CD14-positive monocyte (primary cell): ENCODE results near the gene ELOVL6. TPM values are rescaled to one million over a fixed set of nuclear protein-coding genes. Genes with fewer than 3 reads are reported as not detected.

Experiments
- DNase-seq, 3 donors: peaks; one replicate each; pipeline ENCODE4 v3.0.0-alpha.2; 2011 to 2022
- H2AFZ ChIP-seq: 2 replicates; pipeline ENCODE4 v1.6.0; 2012; ENCODE audit warnings: mild to moderate bottlenecking, low read depth, low read length, inconsistent platforms; ENCODE audit not compliant: insufficient read depth, poor library complexity, severe bottlenecking
- H3K27ac ChIP-seq, 2 donors: 1 replicate in 1 of 2; 2 replicates in 1 of 2; pipeline ENCODE4 v1.5.1; 2012 to 2013; ENCODE audit warnings: low read length in 2 of 2, control low read depth in 1 of 2, inconsistent platforms in 1 of 2, low read depth in 1 of 2, mild to moderate bottlenecking in 1 of 2
- H3K27me3 ChIP-seq, 2 donors: one replicate each; pipeline versions ENCODE4 v1.6.0 to v1.6.1; 2011 to 2013; ENCODE audit warnings: low read length in 2 of 2; ENCODE audit not compliant: control insufficient read depth in 2 of 2, insufficient read depth in 2 of 2
- H3K36me3 ChIP-seq, 2 donors: replicated peaks in 1 of 2; 1 replicate in 1 of 2; 2 replicates in 1 of 2; pipeline versions ENCODE4 v1.5.1 to v1.6.1; 2012 to 2013; ENCODE audit warnings: low read length in 2 of 2, control low read depth in 1 of 2, inconsistent platforms in 1 of 2, mild to moderate bottlenecking in 1 of 2; ENCODE audit not compliant: insufficient read depth in 2 of 2, control insufficient read depth in 1 of 2
- H3K4me1 ChIP-seq, 2 donors: 1 replicate in 1 of 2; 2 replicates in 1 of 2; pipeline versions ENCODE4 v1.5.1 to v1.6.1; 2012 to 2013; ENCODE audit warnings: low read length in 2 of 2, control low read depth in 1 of 2, inconsistent platforms in 1 of 2, mild to moderate bottlenecking in 1 of 2, moderate library complexity in 1 of 2; ENCODE audit not compliant: insufficient read depth in 2 of 2, control insufficient read depth in 1 of 2
- H3K4me2 ChIP-seq: replicated peaks from 2 replicates; pipeline ENCODE3; 2012; ENCODE audit warnings: low read length, moderate library complexity, mild to moderate bottlenecking; ENCODE audit not compliant: poor library complexity, severe bottlenecking; ENCODE audit errors: extremely low read depth
- H3K4me3 ChIP-seq, 3 experiments: fragments of 200-600 bp in 1 of 3; sonication (generic) in 1 of 3; replicated peaks in 1 of 3; 1 replicate in 2 of 3; 2 replicates in 1 of 3; pipeline ENCODE4 v1.5.1; 2011 to 2013; ENCODE audit warnings: low read length in 3 of 3, mild to moderate bottlenecking in 3 of 3, control low read depth in 2 of 3, low read depth in 2 of 3, inconsistent platforms in 1 of 3, moderate library complexity in 1 of 3
- H3K79me2 ChIP-seq: 2 replicates; pipeline ENCODE4 v1.6.0; 2012; ENCODE audit warnings: mild to moderate bottlenecking, control low read depth, inconsistent platforms, low read length, moderate library complexity; ENCODE audit not compliant: insufficient read depth
- H3K9ac ChIP-seq: 2 replicates; pipeline ENCODE4 v1.6.0; 2017; ENCODE audit warnings: low read length, mild to moderate bottlenecking; ENCODE audit not compliant: insufficient read depth, poor library complexity, severe bottlenecking
- H3K9me3 ChIP-seq, 2 donors: replicated peaks in 1 of 2; 1 replicate in 1 of 2; 2 replicates in 1 of 2; pipeline versions ENCODE4 v1.5.1 to v1.6.1; 2012 to 2013; ENCODE audit warnings: low read length in 2 of 2, control low read depth in 1 of 2; ENCODE audit not compliant: control insufficient read depth in 1 of 2, insufficient read depth in 1 of 2
- H4K20me1 ChIP-seq: 2 replicates; pipeline ENCODE4 v1.6.0; 2012; ENCODE audit warnings: mild to moderate bottlenecking, low read length, control low read depth, moderate library complexity; ENCODE audit not compliant: insufficient read depth
- H3K27ac Mint-ChIP-seq, 7 donors: one replicate each; pipeline ENCODE4 v1.8.0; 2020; ENCODE audit warnings: mild to moderate bottlenecking in 7 of 7, mixed read lengths in 7 of 7, moderate library complexity in 6 of 7, inconsistent platforms in 2 of 7
- H3K27me3 Mint-ChIP-seq, 3 donors: one replicate each; pipeline ENCODE4 v1.8.0; 2021 to 2022; ENCODE audit warnings: low read depth in 3 of 3, mild to moderate bottlenecking in 3 of 3, mixed read lengths in 3 of 3, moderate library complexity in 3 of 3, inconsistent platforms in 1 of 3
- H3K36me3 Mint-ChIP-seq, 2 donors: one replicate each; pipeline ENCODE4 v1.8.0; 2020; ENCODE audit warnings: mixed read lengths in 2 of 2, inconsistent platforms in 1 of 2, mild to moderate bottlenecking in 1 of 2
- H3K4me1 Mint-ChIP-seq: one replicate; pipeline ENCODE4 v1.8.0; 2020; ENCODE audit warnings: mild to moderate bottlenecking, mixed read lengths
- H3K4me3 Mint-ChIP-seq, 2 donors: one replicate each; pipeline ENCODE4 v1.8.0; 2020; ENCODE audit warnings: mild to moderate bottlenecking in 2 of 2, mixed read lengths in 2 of 2, moderate library complexity in 1 of 2
- H3K9me3 Mint-ChIP-seq, 7 donors: one replicate each; pipeline ENCODE4 v1.8.0; 2020 to 2022; ENCODE audit warnings: mixed read lengths in 7 of 7, mild to moderate bottlenecking in 6 of 7, moderate library complexity in 6 of 7, inconsistent platforms in 2 of 7
- CTCF ChIP-seq: fragments of 200-600 bp; IDR thresholded peaks from one replicate; pipeline ENCODE4 v1.8.0; 2022; ENCODE audit warnings: antibody characterized with exemption, mild to moderate bottlenecking
- WGBS: methylation state at CpG from one replicate; pipeline ENCODE4 v1.1.5; 2013; ENCODE audit warnings: missing lambda C conversion rate; ENCODE audit not compliant: insufficient coverage; 5-methylcytosine and 5-hydroxymethylcytosine counted together
- intact Hi-C, 2 donors: fragments of 100-400 bp; cut with micrococcal nuclease; formaldehyde crosslinking; loops; one replicate each; pipeline versions ENCODE4 v1.15.0 to v1.15.1; 2023
- polyA plus RNA-seq, 3 donors: library from polyadenylated mRNA; depleted of rRNA in 1 of 3; unstranded in 2 of 3; stranded (reverse) in 1 of 3; fragments of 300-500 nt in 2 of 3; fragments of >200 nt in 1 of 3; fragmentation: Illumina TruSeq in 2 of 3; gene quantifications; 1 replicate in 2 of 3; 2 replicates in 1 of 3; pipeline ENCODE4 v1.2.3, GENCODE V29; 2012 to 2021

The ELOVL6 gene
- polyA plus RNA-seq, 3 donors = 0.11 to 0.19 TPM; not detected in 1

GRCh38 chr4:110163327-110164069 lies 34.9 kb downstream of the ELOVL6 start:
- no peak overlapping the region for H3K9ac ChIP-seq
- TF ChIP-seq CTCF = no peak
- H4K20me1 ChIP-seq = no peaks in the 10 kb centered on the region
- WGBS = 86% methylated on average over 1 of the region's 4 CpGs
- no peak for DNase-seq
- Mint-ChIP-seq H3K4me3 (no peak overlapping the region), H3K4me1 (peaks cover 8% of the 10 kb centered on the region), H3K36me3 (no peaks in the 10 kb centered on the region), H3K9me3 (no peaks in the 10 kb centered on the region), H3K27me3 (no peaks in the 10 kb centered on the region), H3K27ac (no peak overlapping the region)
- H3K27me3 ChIP-seq = no peaks in the 10 kb centered on the region
- H3K4me3 ChIP-seq = no peak overlapping the region
- no peaks in the 10 kb centered on the region for H3K79me2 ChIP-seq
- no peak overlapping the region for H3K4me2 ChIP-seq
- no peak overlapping the region for H3K27ac ChIP-seq
- no peak overlapping the region for H2AFZ ChIP-seq
- H3K36me3 ChIP-seq = no peaks in the 10 kb centered on the region
- H3K9me3 ChIP-seq = no peaks in the 10 kb centered on the region
- intact Hi-C loops = no loop called here
- H3K4me1 ChIP-seq = no peaks in the 10 kb centered on the region

GRCh38 chr4:110160618-110161017 lies 37.8 kb downstream of the ELOVL6 start:
- Mint-ChIP-seq H3K36me3 (no peaks in the 10 kb centered on the region), H3K4me1 (peaks cover 6% of the 10 kb centered on the region), H3K27ac (no peak overlapping the region), H3K9me3 (no peaks in the 10 kb centered on the region), H3K4me3 (no peak overlapping the region), H3K27me3 (no peaks in the 10 kb centered on the region)
- H3K27me3 ChIP-seq = no peaks in the 10 kb centered on the region
- H3K4me2 ChIP-seq = no peak overlapping the region
- no peak overlapping the region for H3K9ac ChIP-seq
- no peak overlapping the region for H3K27ac ChIP-seq
- H3K9me3 ChIP-seq = no peaks in the 10 kb centered on the region
- no peaks in the 10 kb centered on the region for H3K36me3 ChIP-seq
- H4K20me1 ChIP-seq = no peaks in the 10 kb centered on the region
- intact Hi-C loops = no loop called here
- H3K4me3 ChIP-seq = no peak overlapping the region
- H3K79me2 ChIP-seq = no peaks in the 10 kb centered on the region
- DNase-seq = no peak
- TF ChIP-seq CTCF = no peak
- H3K4me1 ChIP-seq = no peaks in the 10 kb centered on the region
- H2AFZ ChIP-seq = no peak overlapping the region
